Dermis microvascular lymphatic vessel endothelial cell (primary cell): ENCODE measurements around the gene ABHD3. TPM values are rescaled to one million over a fixed set of nuclear protein-coding genes. Genes with fewer than 3 reads are reported as not detected.
"Not testable (repeated sequence)": the region's sequence is repeated elsewhere in the genome, so short reads cannot be mapped to it uniquely, and the experiment has no call there.

Experiments
- DNase-seq, 2 donors: peaks; one replicate each; pipeline versions ENCODE4 v3.0.0 to v3.0.0-alpha.2; 2010; ENCODE audit warnings: low read depth in 2 of 2
- total RNA-seq: library from RNA; depleted of rRNA; stranded (reverse); fragments of >200 nt; gene quantifications from 2 replicates; pipeline ENCODE4 v1.2.1, GENCODE V29; 2014

Gene ABHD3
- total RNA-seq, 1 donor from 2014 or later, result 4.1 TPM

- DNase-seq, result no peak
Measured at GRCh38 chr18:21653361-21653760, 51.2 kb downstream of the ABHD3 start.

- DNase-seq, result no peak
Measured at GRCh38 chr18:21652073-21652472, 52.5 kb downstream of the ABHD3 start.

- no peak for DNase-seq
Measured at GRCh38 chr18:21650311-21650710, 54.3 kb downstream of the ABHD3 start.

- DNase-seq, result not testable (repeated sequence)
Measured at GRCh38 chr18:21640375-21640774, 64.2 kb downstream of the ABHD3 start.

- DNase-seq, result no peak
Measured at GRCh38 chr18:21638822-21639221, 65.8 kb downstream of the ABHD3 start.

GRCh38 chr18:21636769-21637168, 67.8 kb downstream of the ABHD3 start:
- DNase-seq, result no peak

- DNase-seq, result no peak
Measured at GRCh38 chr18:21634588-21635199, 69.9 kb downstream of the ABHD3 start.

GRCh38 chr18:21632393-21632792, 72.2 kb downstream of the ABHD3 start:
- peak in 1 of 2 donors; percentile 9 for DNase-seq

- DNase-seq, result no peak
Measured at GRCh38 chr18:21629089-21629832, 75.3 kb downstream of the ABHD3 start.

- DNase-seq, result not testable (repeated sequence)
Measured at GRCh38 chr18:21621640-21622039, 82.9 kb downstream of the ABHD3 start.

- peak; percentile 82 to 95 for DNase-seq
Measured at GRCh38 chr18:21612125-21613039, 92.2 kb downstream of the ABHD3 start, which contains the start of gene SNRPD1. TSS of gene SNRPD1 (plus strand) at chr18:21612314. CDS start at chr18:21612430, 116 bp downstream.

GRCh38 chr18:21611401-21612124, 93.0 kb downstream of the ABHD3 start:
- not testable (repeated sequence) for DNase-seq

- DNase-seq, result no peak
Measured at GRCh38 chr18:21605213-21605612, 99.4 kb downstream of the ABHD3 start.

- DNase-seq, result no peak
Measured at GRCh38 chr18:21604671-21605070, 99.9 kb downstream of the ABHD3 start.

- DNase-seq, result no peak
Measured at GRCh38 chr18:21602299-21602587, 102.3 kb downstream of the ABHD3 start.

Other genes with a start within 250 kb of the ABHD3 start
- gene ESCO1, start 104.1 kb downstream of the ABHD3 start, total RNA-seq, result 9.5 and 10.0 TPM in 2 replicates
- 10.4 and 14.1 TPM in 2 replicates for gene SNRPD1, start 92.5 kb downstream of the ABHD3 start, total RNA-seq
- gene MIB1, start 36.0 kb upstream of the ABHD3 start, total RNA-seq, result 36.5 and 40.1 TPM in 2 replicates